ENCODE measurements around the gene CFAP251. TPM values are rescaled to one million over a fixed set of nuclear protein-coding genes. Genes with fewer than 3 reads are reported as not detected.

Gene CFAP251
- total and polyA plus RNA-seq, 10 of the 15 experiments (the other 5 are each of a cell fraction or from before 2014, with no cell fraction given) = 0.10 to 0.97 (median 0.64) TPM

DNA sequence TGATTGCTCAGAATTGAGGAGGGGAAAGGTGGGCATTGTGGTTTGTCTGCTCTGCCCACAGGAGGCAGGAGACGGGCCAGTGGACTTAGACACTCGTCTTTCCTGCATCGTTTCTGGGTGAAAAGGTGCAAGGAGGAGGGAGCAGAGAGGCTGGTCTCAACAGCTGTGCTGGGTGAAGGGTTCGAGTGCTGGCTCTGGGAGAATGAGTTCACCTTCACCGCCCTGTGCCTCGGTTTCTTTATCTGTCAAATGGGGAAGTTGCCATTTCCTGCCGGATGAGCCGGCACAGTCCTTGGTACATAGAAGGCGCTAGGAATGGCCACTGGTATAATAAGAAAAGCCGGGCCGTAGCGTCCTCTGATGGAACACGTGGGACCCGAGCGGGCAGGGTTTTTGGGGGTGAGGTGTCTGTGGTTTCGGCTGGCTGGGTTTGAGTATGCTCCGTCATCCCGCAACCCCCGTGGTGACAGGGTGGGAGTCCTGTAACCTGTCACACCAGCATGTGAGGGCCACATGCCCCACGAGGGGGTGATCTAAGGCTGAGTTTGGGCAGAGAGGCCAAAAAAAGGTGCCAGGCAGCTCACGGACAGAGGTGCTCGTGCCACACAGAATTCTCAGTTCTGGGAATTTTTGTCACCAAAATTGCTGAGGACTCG is 110.6 kb downstream of the CFAP251 start:
- Histone ChIP-seq H3K27ac (ENCODE audit: control insufficient read depth, insufficient read depth) (no peak overlapping the region), H3K4me3 (no peak overlapping the region; the same call in 1 of the 2 replicates), H3K9me3 (replicated peaks; ENCODE audit: control insufficient read depth, insufficient read depth, low read length) (no peaks in the 10 kb centered on the region), H4K20me1 (ENCODE audit: control insufficient read depth, insufficient read depth) (no peaks in the 10 kb centered on the region; the same call in 1 of the 2 replicates), H3K27me3 (replicated peaks in 1 of 2; ENCODE audit: control insufficient read depth in 2 of 2, insufficient read depth in 2 of 2, low read length in 1 of 2) (peaks cover 2 to 3% of the 10 kb centered on the region in 2 experiments; a peak in 1 of 4 replicates), H3K4me1 (ENCODE audit: control insufficient read depth, insufficient read depth, low read length) (peaks cover 37% of the 10 kb centered on the region), H3K9ac (ENCODE audit: control insufficient read depth, insufficient read depth, low read length) (peak overlapping the region; percentile 16; the same call in 1 of the 2 replicates), H3K4me2 (ENCODE audit: control insufficient read depth, insufficient read depth) (peak overlapping the region; percentile 87), H3K79me2 (ENCODE audit: control insufficient read depth, insufficient read depth, low read length) (no peaks in the 10 kb centered on the region), H2AFZ (ENCODE audit: control insufficient read depth, low read depth, low read length) (no peak overlapping the region), H3K36me3 (ENCODE audit: control insufficient read depth in 2 of 2, insufficient read depth in 2 of 2, low read length in 1 of 2) (no peaks in the 10 kb centered on the region; a peak in 1 of 4 replicates)
- ChIA-PET RAD21 (ENCODE audit: unreplicated experiment) (interaction anchor here (1.4 to 4.2 kb wide), 2 partner anchors 38 to 111 kb away, joined by 8 to 22 read pairs; partner anchors contain the start of gene CFAP251), SMC1A (ENCODE audit: uncharacterized antibody, unreplicated experiment) (interaction anchor here (1.0 to 1.6 kb wide), 3 partner anchors 38 to 235 kb away, joined by 4 to 5 read pairs (median 5); no protein-coding TSS in a partner anchor), POLR2A (no interaction called here), CTCF (interaction anchor here (0.6 to 1.4 kb wide), 7 partner anchors 37 to 1272 kb away, joined by 3 to 7 read pairs (median 3); partner anchors contain the start of gene CFAP251)
- FAIRE-seq (peak; percentile 76), DNase-seq (ENCODE audit: low read depth, low spot score) (peak; percentile 36), ATAC-seq (peak; percentile 84)
- in situ Hi-C loops (cut with MboI) = no loop called here
- intact Hi-C loops (cut with micrococcal nuclease; ENCODE audit: unreplicated experiment) = loop anchor here (5.0 kb wide), 1 partner anchor 37 kb away; no protein-coding TSS in a partner anchor
- no TSS peak for BruUV-seq (replicated peaks)
- WGBS (ENCODE audit: insufficient coverage, insufficient replicate concordance, low lambda C conversion rate, missing lambda C conversion rate) = 1% methylated on average over 23 of the region's 23 CpGs
- TF ChIP-seq GABPA (IDR thresholded peaks at IDR 0.05; ENCODE audit: low read depth) (no peak), JUND (IDR thresholded peaks at IDR 0.05; ENCODE audit: low read depth, low read length) (no peak), SP1 (IDR thresholded peaks at IDR 0.05; ENCODE audit: low read depth, low read length) (no peak), NR2C1 (IDR thresholded peaks at IDR 0.05) (no peak), CUX1 (IDR thresholded peaks at IDR 0.05; ENCODE audit: insufficient replicate concordance, low read depth, low read length) (no peak), ZNF207 (IDR thresholded peaks at IDR 0.05; ENCODE audit: borderline replicate concordance) (no peak), WRNIP1 (IDR thresholded peaks at IDR 0.05; ENCODE audit: borderline replicate concordance, low read depth, low read length) (no peak), CEBPZ (IDR thresholded peaks at IDR 0.05; ENCODE audit: low read depth, low read length) (no peak), MYB (IDR thresholded peaks at IDR 0.05; ENCODE audit: borderline replicate concordance, low read depth, low read length) (no peak), CHD4 (IDR thresholded peaks at IDR 0.05) (no peak), NFXL1 (IDR thresholded peaks at IDR 0.05; ENCODE audit: borderline replicate concordance) (no peak), POLR2A (IDR thresholded peaks at IDR 0.05; ENCODE audit: low read depth, low read length) (no peak), GATAD2B (conservative IDR thresholded peaks at IDR 0.05; ENCODE audit: low read depth) (no peak)
- TF ChIP-seq, protein P1, sequence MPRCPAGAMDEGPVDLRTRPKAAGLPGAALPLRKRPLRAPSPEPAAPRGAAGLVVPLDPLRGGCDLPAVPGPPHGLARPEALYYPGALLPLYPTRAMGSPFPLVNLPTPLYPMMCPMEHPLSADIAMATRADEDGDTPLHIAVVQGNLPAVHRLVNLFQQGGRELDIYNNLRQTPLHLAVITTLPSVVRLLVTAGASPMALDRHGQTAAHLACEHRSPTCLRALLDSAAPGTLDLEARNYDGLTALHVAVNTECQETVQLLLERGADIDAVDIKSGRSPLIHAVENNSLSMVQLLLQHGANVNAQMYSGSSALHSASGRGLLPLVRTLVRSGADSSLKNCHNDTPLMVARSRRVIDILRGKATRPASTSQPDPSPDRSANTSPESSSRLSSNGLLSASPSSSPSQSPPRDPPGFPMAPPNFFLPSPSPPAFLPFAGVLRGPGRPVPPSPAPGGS (IDR thresholded peaks at IDR 0.05; ENCODE audit: borderline replicate concordance, insufficient read depth, low read depth, low read length, poor library complexity, severe bottlenecking) = no peak

Data from GM12878 (cell line).